ENCODE measurements around the gene CHST13.

CHST13 gene

GRCh38 chr3:126487151-126487771, 36.7 kb upstream of the CHST13 start:
- peak; percentile 65 for DNase-seq (ENCODE audit: low spot score)

GRCh38 chr3:126488185-126488584, 35.8 kb upstream of the CHST13 start:
- DNase-seq (ENCODE audit: low spot score) (no peak), FAIRE-seq (no peak)

More at GRCh38 chr3:126487151-126487771, 36.7 kb upstream of the CHST13 start:
- peak; percentile 42 for FAIRE-seq

- FAIRE-seq (no peak), DNase-seq (ENCODE audit: low spot score) (no peak)
Observed at GRCh38 chr3:126488886-126489569, 34.9 kb upstream of the CHST13 start.

- FAIRE-seq: no peak
- no peak for DNase-seq (ENCODE audit: low spot score)
Observed at GRCh38 chr3:126490619-126491018, 33.3 kb upstream of the CHST13 start.

GRCh38 chr3:126491221-126492013, 32.5 kb upstream of the CHST13 start:
- DNase-seq (ENCODE audit: low spot score) (no peak), FAIRE-seq (peak; percentile 67)

- FAIRE-seq: no peak
- DNase-seq (ENCODE audit: low spot score): no peak
Observed at GRCh38 chr3:126493051-126493450, 30.9 kb upstream of the CHST13 start.

GRCh38 chr3:126493739-126494138, 30.2 kb upstream of the CHST13 start:
- FAIRE-seq (no peak), DNase-seq (ENCODE audit: low spot score) (no peak)

GRCh38 chr3:126494204-126494969, 29.6 kb upstream of the CHST13 start:
- FAIRE-seq: peak; percentile 58

GRCh38 chr3:126494970-126495230, 29.1 kb upstream of the CHST13 start:
- FAIRE-seq (no peak), DNase-seq (ENCODE audit: low spot score) (no peak)

More at GRCh38 chr3:126494204-126494969, 29.6 kb upstream of the CHST13 start:
- no peak for DNase-seq (ENCODE audit: low spot score)

GRCh38 chr3:126495786-126496185, 28.2 kb upstream of the CHST13 start:
- FAIRE-seq (no peak), DNase-seq (ENCODE audit: low spot score) (no peak)

- FAIRE-seq: peak; percentile 79
- no peak for DNase-seq (ENCODE audit: low spot score)
Observed at GRCh38 chr3:126496894-126497850, 26.8 kb upstream of the CHST13 start.

GRCh38 chr3:126497956-126498355, 26.0 kb upstream of the CHST13 start:
- no peak for FAIRE-seq
- no peak for DNase-seq (ENCODE audit: low spot score)

- DNase-seq (ENCODE audit: low spot score) (no peak), FAIRE-seq (peak; percentile 32)
Observed at GRCh38 chr3:126498461-126498860, 25.5 kb upstream of the CHST13 start.

GRCh38 chr3:126498929-126499328, 25.0 kb upstream of the CHST13 start:
- FAIRE-seq (no peak), DNase-seq (ENCODE audit: low spot score) (no peak)

- no peak for DNase-seq (ENCODE audit: low spot score)
- FAIRE-seq: peak; percentile 48
Observed at GRCh38 chr3:126499401-126499800, 24.6 kb upstream of the CHST13 start.

GRCh38 chr3:126500016-126500415, 23.9 kb upstream of the CHST13 start:
- FAIRE-seq (no peak), DNase-seq (ENCODE audit: low spot score) (no peak)

GRCh38 chr3:126501054-126501453, 22.9 kb upstream of the CHST13 start:
- DNase-seq (ENCODE audit: low spot score) (no peak), FAIRE-seq (no peak)

- DNase-seq (ENCODE audit: low spot score): no peak
- no peak for FAIRE-seq
Observed at GRCh38 chr3:126501736-126502135, 22.2 kb upstream of the CHST13 start.

- DNase-seq (ENCODE audit: low spot score): no peak
- FAIRE-seq: no peak
Observed at GRCh38 chr3:126502656-126503055, 21.3 kb upstream of the CHST13 start.

- FAIRE-seq (no peak), DNase-seq (ENCODE audit: low spot score) (no peak)
Observed at GRCh38 chr3:126503701-126504100, 20.3 kb upstream of the CHST13 start.

GRCh38 chr3:126507886-126508285, 16.1 kb upstream of the CHST13 start:
- DNase-seq (ENCODE audit: low spot score): no peak
- FAIRE-seq: no peak

Data from urothelium cell line (cell line).